ENCODE data around the gene RXFP4.

Gene RXFP4

GRCh38 chr1:155961937-155962336 lies 20.5 kb downstream of the RXFP4 start:
- DNase-seq, result peak; percentile 63 to 81 (median 72)

GRCh38 chr1:155962599-155963211 lies 21.3 kb downstream of the RXFP4 start:
- peak in 3 of 4 experiments; percentile 56 to 63 (median 57) for DNase-seq

- no peak for DNase-seq
These were observed 22.8 kb downstream of the RXFP4 start for GRCh38 chr1:155964193-155964592.

- no peak for DNase-seq
These were observed 24.7 kb downstream of the RXFP4 start for GRCh38 chr1:155966135-155966534.

- DNase-seq, result no peak
These were observed 25.3 kb downstream of the RXFP4 start for GRCh38 chr1:155966750-155967149.

- DNase-seq, result peak in 3 of 4 experiments; percentile 50 to 70 (median 57)
These were observed 26.1 kb downstream of the RXFP4 start for GRCh38 chr1:155967341-155968050.

GRCh38 chr1:155968051-155968400 lies 26.6 kb downstream of the RXFP4 start:
- no peak for DNase-seq

GRCh38 chr1:155968670-155969069 lies 27.2 kb downstream of the RXFP4 start:
- peak in 2 of 4 experiments; percentile 49 to 54 for DNase-seq

GRCh38 chr1:155969377-155969791 lies 27.9 kb downstream of the RXFP4 start:
- DNase-seq, result no peak

GRCh38 chr1:155970531-155971167 lies 29.2 kb downstream of the RXFP4 start:
- peak; percentile 92 to 97 (median 96) for DNase-seq

- DNase-seq, result no peak
These were observed 30.7 kb downstream of the RXFP4 start for GRCh38 chr1:155971910-155972809.

GRCh38 chr1:155973723-155974122 lies 32.3 kb downstream of the RXFP4 start:
- DNase-seq, result peak in 1 of 4 experiments; percentile 47

GRCh38 chr1:155974208-155975115 lies 33.0 kb downstream of the RXFP4 start:
- peak in 1 of 4 experiments; percentile 36 for DNase-seq

GRCh38 chr1:155975375-155976061 lies 34.1 kb downstream of the RXFP4 start:
- peak in 1 of 4 experiments; percentile 41 for DNase-seq

- peak in 3 of 4 experiments; percentile 43 to 65 (median 60) for DNase-seq
These were observed 34.8 kb downstream of the RXFP4 start for GRCh38 chr1:155976062-155976912.

GRCh38 chr1:155976913-155977689 lies 35.7 kb downstream of the RXFP4 start:
- no peak for DNase-seq

- DNase-seq, result peak in 3 of 4 experiments; percentile 67 to 70 (median 68)
These were observed 36.4 kb downstream of the RXFP4 start for GRCh38 chr1:155977690-155978324.

- DNase-seq, result peak; percentile 85 to 93 (median 91)
These were observed 37.0 kb downstream of the RXFP4 start, which contains the start of gene ARHGEF2 for GRCh38 chr1:155978325-155978972. TSS of gene ARHGEF2 (minus strand) at chr1:155978547. CDS start at chr1:155978427, 120 bp downstream.
